Stimulated activated CD8-positive, alpha-beta memory T cell treated with anti-CD3 and anti-CD28 coated beads, Interleukin-7, amount 100 ng/mL, for 1 hour (primary cell): ENCODE measurements around the gene ACTL7B.
"Not testable (repeated sequence)": the region's sequence is repeated elsewhere in the genome, so short reads cannot be mapped to it uniquely, and the experiment has no call there.

Experiments
- DNase-seq, 2 donors: peaks; one replicate each; pipeline ENCODE4 v3.0.0-alpha.2; 2020; ENCODE audit warnings: low read depth in 2 of 2

ACTL7B gene

GRCh38 chr9:108844856-108845255 is 10.9 kb downstream of the ACTL7B start:
- DNase-seq, result no peak

- DNase-seq, result no peak
Measured at GRCh38 chr9:108844391-108844790, 11.4 kb downstream of the ACTL7B start.

GRCh38 chr9:108842610-108843295 is 13.0 kb downstream of the ACTL7B start:
- no peak for DNase-seq

- not testable (repeated sequence) for DNase-seq
Measured at GRCh38 chr9:108839561-108839960, 16.2 kb downstream of the ACTL7B start.

- no peak for DNase-seq
Measured at GRCh38 chr9:108838017-108838416, 17.8 kb downstream of the ACTL7B start.

GRCh38 chr9:108837530-108837929 is 18.3 kb downstream of the ACTL7B start:
- no peak for DNase-seq

GRCh38 chr9:108836781-108837180 is 19.0 kb downstream of the ACTL7B start:
- no peak for DNase-seq

- DNase-seq, result no peak
Measured at GRCh38 chr9:108836319-108836718, 19.5 kb downstream of the ACTL7B start.

GRCh38 chr9:108835831-108836230 is 20.0 kb downstream of the ACTL7B start:
- DNase-seq, result no peak

GRCh38 chr9:108834959-108835665 is 20.7 kb downstream of the ACTL7B start:
- DNase-seq, result no peak

- no peak for DNase-seq
Measured at GRCh38 chr9:108832179-108832500, 23.6 kb downstream of the ACTL7B start.

- DNase-seq, result no peak
Measured at GRCh38 chr9:108831496-108832178, 24.1 kb downstream of the ACTL7B start.

GRCh38 chr9:108830272-108830671 is 25.5 kb downstream of the ACTL7B start:
- no peak for DNase-seq

- no peak for DNase-seq
Measured at GRCh38 chr9:108823829-108824228, 32.0 kb downstream of the ACTL7B start.

- DNase-seq, result no peak
Measured at GRCh38 chr9:108816037-108816436, 39.7 kb downstream of the ACTL7B start.

- no peak for DNase-seq
Measured at GRCh38 chr9:108815156-108815555, 40.6 kb downstream of the ACTL7B start.

- DNase-seq, result no peak
Measured at GRCh38 chr9:108813951-108814601, 41.7 kb downstream of the ACTL7B start.

- DNase-seq, result no peak
Measured at GRCh38 chr9:108812396-108813025, 43.3 kb downstream of the ACTL7B start.

- DNase-seq, result no peak
Measured at GRCh38 chr9:108811944-108812343, 43.8 kb downstream of the ACTL7B start.

- DNase-seq, result no peak
Measured at GRCh38 chr9:108809269-108809668, 46.5 kb downstream of the ACTL7B start.
